T-helper 1 cell (primary cell): ENCODE measurements around the gene FZD2.
A peak's percentile ranks its signal among the peaks of the same experiment; 100 is the strongest.
"Not testable (repeated sequence)": the region's sequence is repeated elsewhere in the genome, so short reads cannot be mapped to it uniquely, and the experiment has no call there.

ENCODE experiments used
- DNase-seq, 5 donors: peaks; one replicate each; pipeline ENCODE4 v3.0.0-alpha.2; 2012 to 2020
- total RNA-seq, 4 donors: gene quantifications; one replicate each; lab custom pipeline; 2026; lab: John Stamatoyannopoulos, UW

Gene FZD2
- total RNA-seq: 0 to 0.15 (median 0.04) reads per million in 4 donors

DNA sequence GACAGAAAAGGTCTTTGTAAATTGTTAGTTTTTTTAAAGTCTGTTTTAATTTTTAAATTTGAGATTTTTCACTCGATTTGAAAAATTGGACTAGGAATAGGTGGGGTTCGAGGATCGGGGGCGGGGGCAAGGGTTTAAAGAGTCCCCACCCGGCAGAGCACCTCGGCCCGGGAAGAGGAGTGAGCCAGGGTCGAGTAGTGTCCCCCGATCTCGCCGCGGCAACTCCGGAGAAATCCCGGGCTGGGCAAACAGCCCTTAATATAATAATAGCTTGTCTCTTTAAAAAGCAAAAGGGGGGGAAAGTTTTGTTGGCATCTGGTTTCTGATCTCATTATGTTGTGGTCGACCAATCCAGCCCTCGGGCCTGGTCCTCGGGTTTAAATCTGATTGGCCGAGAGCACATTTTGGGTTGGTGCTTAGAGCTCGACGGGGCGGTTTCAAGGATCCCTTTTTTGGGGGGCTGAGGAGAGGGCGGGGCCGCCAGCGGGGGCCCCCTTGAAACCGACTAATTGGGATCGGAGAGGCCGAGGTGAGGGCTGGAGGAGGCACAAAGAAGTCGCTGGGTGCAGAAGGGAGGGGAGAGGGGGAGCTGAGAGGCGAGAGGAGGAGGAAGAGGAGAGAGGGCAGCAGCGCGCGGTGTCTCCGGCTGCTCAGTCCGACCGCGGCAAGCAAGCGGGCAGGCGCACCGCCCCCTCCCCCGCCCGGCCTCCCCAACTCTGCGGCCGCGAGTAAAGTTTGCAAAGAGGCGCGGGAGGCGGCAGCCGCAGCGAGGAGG lies at the start of gene FZD2:
FZD2 (plus strand) TSS at position 653 of the 775 bp plus-strand sequence. CDS start 205 bp downstream, outside the sequence.
- peak in 1 of 5 donors; percentile 64 for DNase-seq

DNA sequence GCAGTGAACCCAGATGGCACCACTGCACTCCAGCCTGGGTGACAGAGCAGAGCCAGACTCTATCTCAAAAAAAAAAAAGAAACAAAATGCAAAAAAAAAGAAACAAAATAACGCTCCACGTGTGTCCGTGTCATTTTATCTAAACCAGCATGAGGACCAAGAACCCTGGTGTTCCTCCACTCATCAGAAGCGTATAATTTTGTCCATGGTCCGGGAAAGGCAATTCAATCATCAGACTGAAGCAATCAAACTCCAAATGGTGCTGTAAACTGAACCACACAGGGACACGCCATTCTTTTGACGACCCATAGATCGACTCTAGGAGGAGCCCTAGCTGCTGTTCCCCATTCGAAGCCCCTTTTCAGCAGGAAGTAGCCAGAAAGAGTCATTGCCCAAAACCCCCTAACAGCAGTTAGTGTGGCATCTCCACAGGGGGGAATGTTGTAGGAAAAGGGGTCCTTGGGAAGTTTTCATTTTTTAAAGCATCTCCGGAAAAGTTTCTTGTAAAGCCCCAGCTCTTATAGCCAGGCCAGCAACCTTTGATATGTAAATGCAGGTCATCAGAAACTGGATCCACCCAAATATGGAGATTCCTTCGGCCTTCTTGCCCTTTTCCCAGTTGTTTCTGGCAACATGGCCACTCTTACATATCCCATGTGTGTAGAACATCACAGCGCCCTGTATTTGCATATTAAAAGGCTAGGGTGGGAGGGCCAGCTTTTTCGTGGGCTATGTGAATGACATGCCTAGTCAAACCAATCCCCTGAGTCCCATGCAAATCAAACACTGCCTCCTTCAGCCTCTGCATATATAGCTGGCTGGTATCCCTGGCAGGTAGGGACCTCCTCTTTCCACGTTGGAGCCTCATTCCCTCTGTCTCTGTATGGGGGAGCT lies 45.8 kb upstream of the FZD2 start:
- not testable (repeated sequence) for DNase-seq

GRCh38 chr17:44518032-44518431 lies 39.3 kb upstream of the FZD2 start:
- DNase-seq: no peak

DNA sequence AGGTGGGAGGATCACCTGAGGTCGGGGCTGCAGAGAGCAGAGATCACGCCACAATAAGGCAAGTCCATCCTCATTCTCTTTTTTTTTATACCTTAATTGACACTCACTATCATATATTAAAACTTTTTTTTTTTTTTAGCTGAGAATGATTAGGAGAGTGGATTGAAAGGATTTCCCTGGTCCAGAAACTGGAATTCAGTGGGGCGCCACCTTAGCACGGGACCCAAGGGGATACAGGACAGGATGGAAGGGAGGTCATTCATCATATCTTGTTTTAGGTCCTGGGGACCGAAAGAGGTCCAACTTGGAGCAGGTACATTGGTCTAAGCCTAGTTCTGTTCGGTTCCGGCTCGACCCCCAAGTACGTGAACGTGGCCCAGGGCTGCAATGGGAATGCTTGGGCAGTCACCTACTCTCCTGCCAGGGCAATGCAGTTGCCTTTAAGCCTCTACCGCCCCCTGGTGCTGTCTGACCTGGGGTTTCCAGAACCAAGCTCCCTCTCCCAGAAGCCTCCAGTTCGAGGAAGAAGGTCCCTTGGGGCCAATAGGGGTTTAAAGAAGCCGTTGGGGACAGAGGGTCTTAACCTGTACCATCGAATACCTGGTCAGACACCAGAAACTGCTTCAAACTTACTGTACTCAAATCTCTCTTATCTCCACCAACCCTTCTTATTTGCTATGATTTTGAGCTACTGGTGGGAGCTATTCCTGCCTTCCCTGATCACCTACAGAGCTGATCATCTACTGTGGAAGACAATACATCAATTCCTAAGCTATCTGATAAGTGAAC lies 34.2 kb upstream of the FZD2 start:
- DNase-seq: peak in 2 of 5 donors; percentile 14 to 33

DNA sequence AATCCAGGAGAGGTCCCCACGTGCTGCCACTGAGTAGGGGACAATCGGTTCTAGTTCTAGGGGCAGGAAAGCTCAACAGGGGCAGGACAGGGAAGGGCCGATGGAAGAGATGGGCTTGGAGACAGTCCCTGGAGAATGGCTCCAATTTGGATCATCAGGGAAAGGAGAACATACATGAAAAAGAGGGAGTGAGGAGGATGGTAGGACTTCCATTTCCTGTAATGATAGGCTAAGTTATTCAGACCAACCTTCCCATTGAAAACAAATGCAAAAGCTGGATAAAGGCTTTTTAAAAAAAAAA lies 33.7 kb upstream of the FZD2 start:
- no peak for DNase-seq

DNA sequence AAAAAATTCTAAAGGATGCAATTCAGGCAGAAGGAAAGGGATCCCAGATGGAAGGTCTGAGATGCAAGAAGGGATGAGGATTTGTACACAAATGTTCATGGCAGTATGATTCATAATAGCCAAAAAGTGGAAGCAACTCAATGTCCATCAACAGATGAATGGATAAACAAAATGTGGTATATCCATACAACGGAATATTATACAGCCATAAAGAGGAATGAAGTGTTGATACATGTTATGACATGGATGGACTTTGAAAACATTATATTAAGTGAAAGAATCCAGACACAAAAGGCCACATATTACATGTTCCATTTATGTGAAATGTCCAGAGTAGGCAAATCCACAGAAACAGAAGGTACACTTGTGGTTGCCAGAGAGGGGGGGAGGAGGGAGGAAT lies 30.2 kb upstream of the FZD2 start:
- no peak for DNase-seq

- DNase-seq: no peak
Observed at GRCh38 chr17:44527954-44528353, 29.3 kb upstream of the FZD2 start.

- no peak for DNase-seq
Observed at GRCh38 chr17:44529864-44530263, 27.4 kb upstream of the FZD2 start.

DNA sequence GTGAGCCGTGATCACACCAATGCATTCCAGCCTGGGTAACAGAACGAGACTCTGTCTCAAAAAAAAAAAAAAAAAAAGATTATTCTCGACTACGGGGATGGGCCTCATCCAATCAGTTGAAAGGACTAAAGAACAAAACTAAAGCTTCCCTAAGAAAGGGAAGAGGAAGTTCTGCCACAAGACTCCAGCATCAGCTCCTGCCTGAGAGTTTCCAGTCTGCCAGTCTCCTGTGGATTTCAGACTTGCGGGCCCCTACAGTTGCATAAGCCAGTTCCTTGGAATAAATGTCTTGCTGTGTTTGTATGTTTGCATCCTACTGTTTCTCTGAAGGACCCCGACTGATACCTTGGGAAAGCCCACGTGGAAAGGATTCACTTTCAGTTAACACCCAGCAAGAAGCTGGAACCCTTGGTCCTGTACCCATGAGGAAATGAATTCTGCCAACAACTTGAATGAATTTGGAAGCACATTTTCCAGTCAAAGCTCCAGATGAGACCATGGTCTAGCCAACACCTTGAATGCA lies 26.3 kb upstream of the FZD2 start:
- no peak for DNase-seq

DNA sequence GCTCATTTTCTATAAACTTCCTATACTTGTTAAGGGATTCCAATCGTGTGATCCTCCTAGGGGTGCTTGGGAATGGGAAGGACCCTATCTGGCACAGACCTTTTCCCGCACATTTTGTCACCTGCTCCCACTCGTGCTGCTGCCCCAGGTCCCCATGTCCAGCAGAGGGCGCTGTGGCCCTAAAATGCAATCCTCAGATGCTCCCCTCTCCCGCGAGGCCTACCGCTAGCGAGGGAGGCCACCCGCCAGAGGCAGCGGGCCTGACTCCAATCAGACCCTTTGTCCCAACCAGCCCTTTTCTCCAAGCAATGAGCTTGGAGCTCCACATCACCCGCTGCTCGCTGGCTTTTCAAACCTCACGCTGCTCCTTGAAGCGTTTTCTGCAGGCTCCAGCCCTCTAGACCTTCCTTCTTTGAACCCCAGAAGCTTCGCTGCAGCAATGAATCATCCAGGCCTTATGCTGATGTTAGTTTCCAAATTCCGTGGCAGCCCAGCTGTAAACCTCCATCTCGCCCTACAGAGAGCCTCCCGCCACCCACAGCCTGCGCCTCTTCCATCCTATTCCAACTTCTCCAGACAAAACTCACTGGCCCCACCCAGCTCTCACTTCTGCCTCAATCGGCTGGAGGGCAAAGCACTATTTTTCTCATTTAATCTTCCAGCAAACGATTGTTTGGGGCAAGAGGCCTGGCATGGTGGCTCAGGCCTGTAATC lies 23.6 kb upstream of the FZD2 start:
- peak; percentile 61 to 79 (median 74) for DNase-seq

- DNase-seq: no peak
Observed at GRCh38 chr17:44536090-44536953, 21.0 kb upstream of the FZD2 start.

- DNase-seq: not testable (repeated sequence)
Observed at GRCh38 chr17:44537922-44538321, 19.4 kb upstream of the FZD2 start.

DNA sequence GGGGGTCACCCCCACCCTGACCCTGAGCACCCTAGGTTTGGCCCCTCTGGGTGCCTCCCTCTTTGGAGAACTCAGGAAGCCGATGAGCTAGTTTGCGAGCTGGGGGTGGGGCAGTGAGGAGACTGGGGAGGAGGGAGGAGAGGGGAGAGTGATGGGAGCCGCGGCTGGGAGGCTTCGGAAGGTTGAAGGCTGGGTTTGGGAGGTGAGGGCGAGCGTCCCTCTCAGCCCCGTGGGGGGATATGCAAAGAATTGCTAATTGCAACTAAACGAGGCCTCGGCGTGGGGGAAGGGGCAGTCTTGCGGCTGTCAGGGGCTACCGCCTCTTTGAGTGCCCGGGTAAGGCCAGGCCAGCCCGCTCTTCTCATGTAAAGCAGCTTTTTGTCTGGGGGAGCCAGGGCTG lies 17.6 kb upstream of the FZD2 start:
- DNase-seq: no peak

- DNase-seq: no peak
Observed at GRCh38 chr17:44540246-44541084, 16.8 kb upstream of the FZD2 start.

GRCh38 chr17:44541884-44542581 lies 15.3 kb upstream of the FZD2 start:
- no peak for DNase-seq

- DNase-seq: no peak
Observed at GRCh38 chr17:44543213-44543904, 13.9 kb upstream of the FZD2 start.

DNA sequence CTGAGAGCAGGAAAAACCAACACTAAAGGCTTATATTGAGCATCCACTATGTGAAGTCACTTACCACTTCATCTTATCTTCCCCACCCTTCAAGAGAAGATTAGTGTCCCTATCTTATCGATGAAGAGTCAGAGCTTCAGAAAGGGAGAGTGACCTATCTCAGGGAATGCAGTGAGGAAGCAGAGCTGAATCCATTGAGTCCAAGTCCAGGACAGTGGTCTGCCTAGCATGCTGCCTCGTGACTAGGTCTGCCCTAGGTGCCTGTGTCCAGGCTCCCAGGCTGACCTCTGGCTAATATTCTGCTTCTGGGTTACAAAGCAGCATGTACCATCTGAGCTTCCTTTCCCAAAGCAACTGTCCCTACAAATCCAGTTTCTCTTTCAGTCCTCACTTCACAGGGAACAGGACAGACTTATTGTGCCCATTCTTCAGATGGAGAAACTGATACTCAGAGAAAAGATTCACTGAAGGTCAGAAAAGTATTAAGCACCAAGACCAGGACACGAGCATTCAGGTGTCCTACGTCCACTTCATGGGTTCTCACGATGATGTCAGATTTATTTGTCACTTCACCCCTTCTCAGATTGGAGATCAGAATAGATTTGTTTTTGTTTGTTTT lies 13.3 kb upstream of the FZD2 start:
- DNase-seq: no peak
